OCI-LY3 (cell line): ENCODE measurements around the gene PMM2.

ENCODE experiments used
- H2AFZ ChIP-seq: fragments of 200-600, 300-600 bp; shearing (Covaris generic); 2 replicates; pipeline ENCODE4 v1.6.0; 2014; ENCODE audit warnings: antibody characterized with exemption, low read depth, low read length
- H3K27ac ChIP-seq: fragments of 200-600, 300-600 bp; sonication (generic); 2 replicates; pipeline ENCODE4 v1.5.1; 2014; ENCODE audit warnings: mild to moderate bottlenecking, low read length, moderate library complexity, mixed read lengths
- H3K27me3 ChIP-seq: fragments of 200-600, 300-600 bp; sonication (generic); 2 replicates; pipeline ENCODE4 v1.6.1; 2014; ENCODE audit warnings: low read depth, low read length, mixed read lengths
- H3K36me3 ChIP-seq: fragments of 200-600, 300-600 bp; sonication (generic); replicated peaks from 2 replicates; pipeline ENCODE3; 2014; ENCODE audit warnings: low read depth, low read length, mixed read lengths
- H3K4me1 ChIP-seq: fragments of 300-600, 200-600 bp; sonication (generic); 2 replicates; pipeline ENCODE4 v1.6.1; 2014; ENCODE audit warnings: low read length, mixed read lengths
- H3K4me2 ChIP-seq: fragments of 200-600, 300-600 bp; sonication (generic); 2 replicates; pipeline ENCODE4 v1.6.1; 2014; ENCODE audit warnings: low read length, mixed read lengths
- H3K4me3 ChIP-seq: fragments of 300-600, 200-600 bp; sonication (generic); 2 replicates; pipeline ENCODE4 v1.5.1; 2014; ENCODE audit warnings: antibody characterized with exemption, mild to moderate bottlenecking, low read length, moderate library complexity
- H3K79me2 ChIP-seq: fragments of 300-600, 200-600 bp; shearing (Covaris generic); 2 replicates; pipeline ENCODE4 v1.6.1; 2014; ENCODE audit warnings: mild to moderate bottlenecking, low read length, mixed read lengths
- H3K9ac ChIP-seq: fragments of 300-600, 200-600 bp; shearing (Covaris generic); 2 replicates; pipeline ENCODE4 v1.6.0; 2014; ENCODE audit warnings: mild to moderate bottlenecking, low read length, moderate library complexity
- H3K9me3 ChIP-seq: fragments of 200-600, 300-600 bp; shearing (Covaris generic); 2 replicates; pipeline ENCODE4 v1.6.1; 2014; ENCODE audit warnings: low read length, mixed read lengths; ENCODE audit not compliant: insufficient read depth
- H4K20me1 ChIP-seq: fragments of 200-600, 300-600 bp; sonication (generic); 2 replicates; pipeline ENCODE4 v1.6.1; 2016; ENCODE audit warnings: low read length, mixed read lengths; ENCODE audit not compliant: insufficient read depth
- CTCF ChIP-seq: fragments of 200-600, 300-600 bp; sonication (generic); IDR thresholded peaks from 2 replicates; pipeline ENCODE4 v1.5.1; 2014; ENCODE audit warnings: antibody characterized with exemption, low read length, low read depth
- EZH2phosphoT487 ChIP-seq: fragments of 200-600 bp; shearing (Covaris generic); IDR thresholded peaks from 2 replicates; pipeline ENCODE4 v1.6.1; 2018; ENCODE audit warnings: antibody characterized with exemption, mixed run types, low read depth

Gene PMM2

GRCh38 chr16:8851761-8852403 is 54.2 kb downstream of the PMM2 start:
- H3K4me2 ChIP-seq: no peak overlapping the region
- H3K9ac ChIP-seq: no peak overlapping the region

DNA sequence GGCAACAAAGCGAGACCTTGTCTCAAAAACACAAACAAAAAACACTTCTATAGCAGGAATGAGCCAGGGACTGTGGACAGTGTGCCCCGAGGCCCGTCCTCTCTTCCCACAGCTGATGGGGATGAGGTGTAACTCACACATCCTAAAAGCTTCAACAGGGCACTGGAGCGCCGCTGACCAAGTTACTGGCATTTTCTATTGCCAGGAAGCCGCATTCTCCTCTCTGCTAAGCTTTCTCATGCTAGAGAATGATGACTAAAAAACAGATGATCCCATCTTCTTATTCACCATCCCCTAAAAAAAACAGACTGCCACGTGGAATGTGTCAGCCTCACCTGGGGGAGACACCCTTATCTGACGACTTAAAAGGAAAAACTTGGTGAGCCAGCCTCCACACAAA is 54.9 kb downstream of the PMM2 start:
- no peak for TF ChIP-seq EZH2phosphoT487
- H3K27ac ChIP-seq: no peak overlapping the region

More at GRCh38 chr16:8851761-8852403, 54.2 kb downstream of the PMM2 start:
- H3K9me3 ChIP-seq: no peaks in the 10 kb centered on the region
- H3K36me3 ChIP-seq: peaks cover 72% of the 10 kb centered on the region
- no peaks in the 10 kb centered on the region for H3K27me3 ChIP-seq
- no peaks in the 10 kb centered on the region for H3K4me1 ChIP-seq
- H4K20me1 ChIP-seq: peaks cover 4% of the 10 kb centered on the region; the same call in 1 of the 2 replicates
- no peak for TF ChIP-seq CTCF
- TF ChIP-seq EZH2phosphoT487: no peak
- no peak overlapping the region for H3K27ac ChIP-seq
- H3K4me3 ChIP-seq: no peak overlapping the region
- no peaks in the 10 kb centered on the region for H3K79me2 ChIP-seq
- no peak overlapping the region for H2AFZ ChIP-seq

DNA sequence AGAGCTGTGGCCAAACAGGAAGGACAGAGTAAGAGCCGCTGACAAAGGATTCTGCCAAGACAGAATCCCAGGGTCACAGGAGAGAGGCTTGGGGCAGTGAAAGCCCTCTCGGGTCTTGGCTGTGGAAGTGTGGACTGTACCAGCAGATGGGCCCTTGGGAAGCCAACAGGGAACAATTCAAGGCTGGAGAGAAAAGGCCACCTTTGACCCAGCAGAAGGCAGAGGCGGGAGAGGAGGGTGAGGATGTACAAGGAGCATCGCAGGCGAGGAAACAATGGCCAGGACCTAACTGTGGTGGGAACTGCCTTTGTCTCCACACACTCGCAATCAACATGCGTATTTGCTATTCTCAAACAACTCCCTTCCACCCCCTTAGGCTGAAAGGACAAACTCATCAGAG is 55.5 kb downstream of the PMM2 start:
- peaks cover 68% of the 10 kb centered on the region for H3K36me3 ChIP-seq

More for the DNA sequence above, 54.9 kb downstream of the PMM2 start:
- Histone ChIP-seq H2AFZ (no peak overlapping the region), H3K9me3 (no peaks in the 10 kb centered on the region), H3K36me3 (peaks cover 68% of the 10 kb centered on the region), H4K20me1 (peaks cover 4% of the 10 kb centered on the region; the same call in 1 of the 2 replicates), H3K4me2 (no peak overlapping the region), H3K79me2 (no peaks in the 10 kb centered on the region), H3K27me3 (no peaks in the 10 kb centered on the region), H3K4me1 (no peaks in the 10 kb centered on the region), H3K4me3 (no peak overlapping the region), H3K9ac (no peak overlapping the region)

GRCh38 chr16:8853611-8854010 is 56.0 kb downstream of the PMM2 start:
- no peak overlapping the region for H2AFZ ChIP-seq
- no peaks in the 10 kb centered on the region for H3K9me3 ChIP-seq
- no peak overlapping the region for H3K9ac ChIP-seq
- H3K79me2 ChIP-seq: no peaks in the 10 kb centered on the region
- no peak overlapping the region for H3K27ac ChIP-seq
- H3K4me3 ChIP-seq: no peak overlapping the region
- peaks cover 10% of the 10 kb centered on the region; the same call in 1 of the 2 replicates for H4K20me1 ChIP-seq
- no peaks in the 10 kb centered on the region for H3K4me1 ChIP-seq
- peaks cover 69% of the 10 kb centered on the region for H3K36me3 ChIP-seq
- no peak overlapping the region for H3K4me2 ChIP-seq
- TF ChIP-seq EZH2phosphoT487 (no peak), CTCF (no peak)
- no peaks in the 10 kb centered on the region for H3K27me3 ChIP-seq

More for the DNA sequence above, 55.5 kb downstream of the PMM2 start:
- H3K27ac ChIP-seq: no peak overlapping the region
- no peak overlapping the region for H3K9ac ChIP-seq
- no peaks in the 10 kb centered on the region for H3K4me1 ChIP-seq
- no peak overlapping the region for H2AFZ ChIP-seq
- no peak overlapping the region for H3K4me3 ChIP-seq
- no peaks in the 10 kb centered on the region for H3K27me3 ChIP-seq
- H4K20me1 ChIP-seq: peaks cover 5% of the 10 kb centered on the region; the same call in 1 of the 2 replicates
- no peaks in the 10 kb centered on the region for H3K9me3 ChIP-seq
- H3K79me2 ChIP-seq: no peaks in the 10 kb centered on the region
- no peak overlapping the region for H3K4me2 ChIP-seq
- no peak for TF ChIP-seq EZH2phosphoT487
- no peak for TF ChIP-seq CTCF
